Activated CD8-positive, alpha-beta memory T cell treated with anti-CD3 and anti-CD28 coated beads for 4 hours (primary cell): ENCODE results near the gene UBQLN4.

Experiments used
- DNase-seq, 2 donors: peaks; one replicate each; pipeline ENCODE4 v3.0.0-alpha.2; 2020; ENCODE audit warnings: low read depth in 2 of 2

The UBQLN4 gene

GRCh38 chr1:156014829-156015228 is 38.8 kb downstream of the UBQLN4 start:
- DNase-seq, result no peak

- DNase-seq, result no peak
These were observed 41.4 kb downstream of the UBQLN4 start for GRCh38 chr1:156012051-156012817.

- DNase-seq, result no peak
These were observed 44.2 kb downstream of the UBQLN4 start for GRCh38 chr1:156009404-156009803.

GRCh38 chr1:156006666-156007376 is 46.8 kb downstream of the UBQLN4 start:
- DNase-seq, result no peak

- DNase-seq, result no peak
These were observed 48.6 kb downstream of the UBQLN4 start for GRCh38 chr1:156004843-156005584.

- no peak for DNase-seq
These were observed 49.7 kb downstream of the UBQLN4 start for GRCh38 chr1:156003923-156004188.

- no peak for DNase-seq
These were observed 51.2 kb downstream of the UBQLN4 start for GRCh38 chr1:156002188-156002911.

GRCh38 chr1:156001662-156002171 is 51.9 kb downstream of the UBQLN4 start:
- DNase-seq, result no peak

- no peak for DNase-seq
These were observed 52.5 kb downstream of the UBQLN4 start for GRCh38 chr1:156001021-156001661.

GRCh38 chr1:155999964-156000363 is 53.6 kb downstream of the UBQLN4 start:
- no peak for DNase-seq

- DNase-seq, result no peak
These were observed 57.4 kb downstream of the UBQLN4 start for GRCh38 chr1:155996166-155996565.

GRCh38 chr1:155993595-155993994 is 60.0 kb downstream of the UBQLN4 start:
- DNase-seq, result no peak

- DNase-seq, result no peak
These were observed 63.4 kb downstream of the UBQLN4 start for GRCh38 chr1:155990005-155990739.

GRCh38 chr1:155989242-155990004 is 64.2 kb downstream of the UBQLN4 start:
- peak in 1 of 2 donors; percentile 55 for DNase-seq
